Cardiac atrium fibroblast (primary cell): ENCODE measurements around the gene ZFP36L1. TPM values are rescaled to one million over a fixed set of nuclear protein-coding genes. Genes with fewer than 3 reads are reported as not detected.

ENCODE experiments used
- total RNA-seq: library from RNA; depleted of rRNA; stranded (reverse); fragments of >200 nt; gene quantifications from 2 replicates; pipeline ENCODE4 v1.2.3, GENCODE V29; 2015

ZFP36L1 gene
- 48.6 and 75.7 TPM in 2 replicates for total RNA-seq

DNA sequence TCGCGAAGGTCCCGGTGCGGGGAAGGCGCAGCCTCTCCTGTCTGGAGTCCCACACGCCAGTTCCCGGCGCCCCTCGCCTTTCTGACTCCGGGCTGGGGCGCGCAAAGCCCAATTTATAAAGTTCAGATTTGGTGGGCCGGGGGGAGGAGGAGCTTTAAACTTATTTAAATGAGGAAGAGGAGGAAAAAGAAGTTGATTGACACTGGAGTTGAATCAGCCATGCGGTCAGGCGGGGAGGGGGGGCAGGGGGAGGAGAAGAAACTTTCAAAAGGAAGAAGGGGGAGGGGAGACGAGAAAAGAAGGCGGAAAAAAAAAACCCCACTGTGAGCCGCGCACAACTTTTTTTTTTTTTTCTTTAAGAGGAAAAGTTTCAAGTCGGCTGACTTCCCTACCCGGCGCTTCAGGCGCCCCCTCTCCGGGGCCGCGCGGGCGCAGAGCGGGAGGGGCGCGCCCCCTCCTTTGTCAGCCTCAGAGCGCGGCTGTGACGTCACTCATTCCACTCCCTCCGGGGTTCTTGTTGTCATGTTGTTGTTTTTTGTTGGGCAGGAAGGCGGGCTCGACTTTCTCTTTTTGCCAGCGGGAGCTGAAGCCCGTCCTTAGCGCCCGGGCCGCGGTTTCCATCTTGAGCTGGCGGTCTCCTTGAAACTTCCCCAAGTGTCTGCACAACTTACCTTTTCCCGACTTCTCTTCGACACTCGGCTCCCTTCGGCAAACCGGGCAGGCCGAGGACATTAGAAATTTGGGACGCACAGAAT is at the start of gene ZFP36L1:
Gene ZFP36L1 (minus strand): TSS at position 89 of the 755 bp plus-strand sequence. CDS start 129 bp downstream, outside the sequence.

Other genes with a start within 250 kb of the ZFP36L1 start
- gene ACTN1, start 186.2 kb upstream of the ZFP36L1 start, total RNA-seq: 349 and 356 TPM in 2 replicates